BLaER1 (cell line): ENCODE data around the gene NACC2.

Experiments
- H3K27ac ChIP-seq: shearing (Covaris generic); formaldehyde crosslinking; 2 replicates; pipeline ENCODE4 v1.8.1; 2022
- H3K27me3 ChIP-seq: shearing (Covaris generic); formaldehyde crosslinking; 2 replicates; pipeline ENCODE4 v1.8.1; 2022
- H3K36me3 ChIP-seq: shearing (Covaris generic); formaldehyde crosslinking; 2 replicates; pipeline ENCODE4 v1.8.1; 2022
- H3K4me1 ChIP-seq: shearing (Covaris generic); formaldehyde crosslinking; 2 replicates; pipeline ENCODE4 v1.8.1; 2022
- H3K4me2 ChIP-seq: shearing (Covaris generic); formaldehyde crosslinking; 2 replicates; pipeline ENCODE4 v1.8.1; 2022
- H3K4me3 ChIP-seq: shearing (Covaris generic); formaldehyde crosslinking; 2 replicates; pipeline ENCODE4 v1.8.1; 2022
- H3K9ac ChIP-seq: shearing (Covaris generic); formaldehyde crosslinking; 2 replicates; pipeline ENCODE4 v1.8.1; 2022
- H3K9me3 ChIP-seq: shearing (Covaris generic); formaldehyde crosslinking; 2 replicates; pipeline ENCODE4 v1.8.1; 2022
- H4K20me1 ChIP-seq: shearing (Covaris generic); formaldehyde crosslinking; 2 replicates; pipeline ENCODE4 v1.8.1; 2022
- Cebpa-rat ChIP-seq: shearing (Covaris generic); IDR thresholded peaks from 2 replicates; pipeline ENCODE4 v1.8.1; 2022

The NACC2 gene

DNA sequence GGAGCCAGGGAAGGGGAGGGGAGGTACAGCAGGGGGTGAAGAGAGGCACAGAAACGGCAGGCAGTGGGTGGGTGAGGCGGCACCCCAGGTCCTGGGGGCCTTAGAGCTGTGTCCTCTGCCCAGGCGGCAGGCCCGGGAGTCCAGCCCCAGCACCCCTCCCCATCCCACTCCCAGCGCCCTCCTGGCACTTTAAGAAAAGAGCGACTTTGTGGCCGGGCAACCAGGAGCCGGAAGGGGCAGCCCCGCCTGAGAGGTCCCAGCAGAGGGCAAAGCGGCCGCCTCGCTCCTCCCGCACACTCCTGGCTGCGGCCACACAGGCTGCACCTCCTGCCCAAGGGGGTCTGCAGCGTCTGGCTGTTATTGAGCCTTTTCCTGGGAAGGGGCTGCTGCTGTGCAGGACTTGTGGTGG, 42.6 kb downstream of the NACC2 start:
- H3K9ac ChIP-seq, result no peak overlapping the region
- H4K20me1 ChIP-seq, result peaks cover 38% of the 10 kb centered on the region
- no peak overlapping the region for H3K4me3 ChIP-seq

DNA sequence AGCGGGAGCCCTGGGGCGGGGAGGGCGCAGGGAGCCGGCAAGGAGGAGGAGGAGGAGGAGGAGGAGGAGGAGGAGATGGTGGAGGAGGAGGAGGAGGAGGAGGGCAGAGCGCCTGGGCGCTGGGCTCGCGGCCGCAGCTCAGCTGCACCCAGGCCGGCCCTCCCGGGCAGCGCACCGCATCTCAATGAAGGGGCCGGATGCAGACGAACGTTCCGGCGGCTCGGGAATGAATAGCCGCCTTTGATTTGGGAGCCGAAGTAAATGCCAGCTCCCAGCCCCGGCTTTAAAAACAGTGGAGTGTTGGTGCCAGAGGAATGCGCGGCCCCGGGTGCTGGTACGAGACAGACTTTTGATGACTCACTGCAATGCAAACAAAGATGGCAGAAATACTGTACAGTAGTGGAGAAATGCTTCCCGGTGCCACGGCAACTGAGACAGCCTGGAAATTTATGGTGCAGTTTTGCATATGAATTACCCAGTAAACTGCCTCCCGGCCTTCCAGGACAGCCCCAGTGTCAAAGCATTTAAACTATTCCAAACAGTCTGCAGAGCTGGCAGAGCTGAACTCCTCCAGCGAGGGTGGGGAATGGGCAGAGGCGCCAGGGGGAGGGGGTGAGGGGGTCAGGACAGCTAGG, 43.1 kb downstream of the NACC2 start:
- H3K4me1 ChIP-seq, result peaks cover 100% of the 10 kb centered on the region
- peaks cover 52% of the 10 kb centered on the region for H3K27me3 ChIP-seq
- H3K4me2 ChIP-seq, result peak overlapping the region; percentile 100
- peak overlapping the region; percentile 65 for H3K4me3 ChIP-seq
- H3K9ac ChIP-seq, result peak overlapping the region; percentile 61; the same call in 1 of the 2 replicates
- no peaks in the 10 kb centered on the region for H3K36me3 ChIP-seq
- H3K9me3 ChIP-seq, result no peaks in the 10 kb centered on the region
- no peak overlapping the region for H3K27ac ChIP-seq
- peaks cover 38% of the 10 kb centered on the region for H4K20me1 ChIP-seq
- TF ChIP-seq Cebpa-rat, result no peak

More for the DNA sequence above, 42.6 kb downstream of the NACC2 start:
- Histone ChIP-seq H3K27ac (no peak overlapping the region), H3K27me3 (peaks cover 52% of the 10 kb centered on the region), H3K4me2 (peak overlapping the region; percentile 100), H3K36me3 (no peaks in the 10 kb centered on the region), H3K9me3 (no peaks in the 10 kb centered on the region), H3K4me1 (peaks cover 98% of the 10 kb centered on the region)
- TF ChIP-seq Cebpa-rat, result no peak

DNA sequence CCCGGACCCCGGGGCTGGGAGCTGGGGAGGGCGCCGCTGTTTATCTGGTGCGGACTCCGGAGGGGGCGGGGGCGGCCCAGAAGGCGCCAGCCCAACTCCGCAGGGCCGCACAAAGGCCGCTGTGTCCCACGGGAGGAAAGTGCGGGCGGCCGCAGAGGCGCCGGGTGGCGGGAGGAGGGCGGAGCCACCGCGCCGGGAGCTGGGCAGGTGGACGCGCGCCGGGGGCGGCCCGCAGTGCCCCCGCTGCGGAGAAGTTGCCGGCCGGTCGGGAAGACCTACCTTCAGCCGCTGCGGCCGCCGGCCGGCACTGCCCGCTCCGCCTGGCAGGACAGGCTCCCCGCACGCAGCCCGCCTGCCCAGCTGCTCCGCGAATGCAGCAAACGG, 43.6 kb downstream of the NACC2 start:
- Histone ChIP-seq H3K36me3 (no peaks in the 10 kb centered on the region), H3K4me1 (peaks cover 100% of the 10 kb centered on the region), H4K20me1 (peaks cover 38% of the 10 kb centered on the region), H3K9me3 (no peaks in the 10 kb centered on the region), H3K9ac (peak overlapping the region; percentile 61), H3K27ac (peak overlapping the region; percentile 60), H3K4me3 (peak overlapping the region; percentile 65), H3K4me2 (peak overlapping the region; percentile 100), H3K27me3 (peaks cover 52% of the 10 kb centered on the region)
- TF ChIP-seq Cebpa-rat, result no peak

DNA sequence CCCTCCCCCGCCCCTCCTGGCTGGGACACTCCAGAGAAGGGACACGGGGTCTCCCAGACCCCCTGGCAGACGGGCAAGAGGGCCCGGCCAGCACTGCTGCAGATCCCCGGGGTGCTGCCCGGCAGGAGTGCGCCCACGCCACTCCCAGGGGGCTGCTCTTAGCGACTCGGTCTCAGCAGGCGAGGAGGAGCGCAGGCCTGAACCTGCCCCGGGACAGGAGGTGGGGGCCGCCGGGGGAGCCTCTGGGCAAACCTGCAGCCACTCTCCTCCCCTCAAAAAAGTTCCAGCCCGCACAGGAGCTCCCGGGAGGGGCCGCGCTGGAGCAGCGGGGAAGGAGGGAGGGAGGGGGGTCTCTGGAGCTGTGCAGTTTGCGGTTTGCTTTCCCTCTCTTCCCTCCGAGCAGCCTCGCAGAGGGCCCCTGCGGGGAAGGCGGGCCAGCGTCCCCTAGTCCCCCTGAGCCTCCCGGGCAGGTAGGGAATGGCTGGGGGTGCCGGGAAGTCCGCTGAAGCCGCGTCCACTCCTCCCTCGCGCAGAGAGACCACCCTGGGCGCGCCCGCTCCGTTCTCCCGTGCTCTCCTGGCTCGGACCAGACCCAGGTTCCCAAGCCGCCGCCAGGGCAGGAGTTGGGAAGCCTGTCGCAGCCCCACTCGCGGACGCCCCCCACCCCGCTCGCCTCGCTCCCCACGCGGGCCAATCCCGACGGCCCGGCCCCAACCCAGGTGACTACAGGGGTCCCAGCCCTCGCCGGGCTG, 44.2 kb downstream of the NACC2 start:
- H3K4me2 ChIP-seq, result peak overlapping the region; percentile 100
- peak overlapping the region; percentile 60 for H3K27ac ChIP-seq

GRCh38 chr9:136050266-136050700, 44.8 kb downstream of the NACC2 start:
- Histone ChIP-seq H3K27ac (no peak overlapping the region), H3K36me3 (no peaks in the 10 kb centered on the region), H4K20me1 (peaks cover 38% of the 10 kb centered on the region), H3K4me2 (peak overlapping the region; percentile 100), H3K4me3 (peak overlapping the region; percentile 65), H3K4me1 (peaks cover 100% of the 10 kb centered on the region), H3K9ac (no peak overlapping the region), H3K27me3 (peaks cover 52% of the 10 kb centered on the region), H3K9me3 (no peaks in the 10 kb centered on the region)
- no peak for TF ChIP-seq Cebpa-rat

More for the DNA sequence above, 44.2 kb downstream of the NACC2 start:
- no peaks in the 10 kb centered on the region for H3K9me3 ChIP-seq
- no peak for TF ChIP-seq Cebpa-rat
- H3K4me3 ChIP-seq, result peak overlapping the region; percentile 65
- peaks cover 38% of the 10 kb centered on the region for H4K20me1 ChIP-seq
- peaks cover 100% of the 10 kb centered on the region for H3K4me1 ChIP-seq
- peaks cover 52% of the 10 kb centered on the region for H3K27me3 ChIP-seq
- H3K9ac ChIP-seq, result peak overlapping the region; percentile 61
- no peaks in the 10 kb centered on the region for H3K36me3 ChIP-seq

DNA sequence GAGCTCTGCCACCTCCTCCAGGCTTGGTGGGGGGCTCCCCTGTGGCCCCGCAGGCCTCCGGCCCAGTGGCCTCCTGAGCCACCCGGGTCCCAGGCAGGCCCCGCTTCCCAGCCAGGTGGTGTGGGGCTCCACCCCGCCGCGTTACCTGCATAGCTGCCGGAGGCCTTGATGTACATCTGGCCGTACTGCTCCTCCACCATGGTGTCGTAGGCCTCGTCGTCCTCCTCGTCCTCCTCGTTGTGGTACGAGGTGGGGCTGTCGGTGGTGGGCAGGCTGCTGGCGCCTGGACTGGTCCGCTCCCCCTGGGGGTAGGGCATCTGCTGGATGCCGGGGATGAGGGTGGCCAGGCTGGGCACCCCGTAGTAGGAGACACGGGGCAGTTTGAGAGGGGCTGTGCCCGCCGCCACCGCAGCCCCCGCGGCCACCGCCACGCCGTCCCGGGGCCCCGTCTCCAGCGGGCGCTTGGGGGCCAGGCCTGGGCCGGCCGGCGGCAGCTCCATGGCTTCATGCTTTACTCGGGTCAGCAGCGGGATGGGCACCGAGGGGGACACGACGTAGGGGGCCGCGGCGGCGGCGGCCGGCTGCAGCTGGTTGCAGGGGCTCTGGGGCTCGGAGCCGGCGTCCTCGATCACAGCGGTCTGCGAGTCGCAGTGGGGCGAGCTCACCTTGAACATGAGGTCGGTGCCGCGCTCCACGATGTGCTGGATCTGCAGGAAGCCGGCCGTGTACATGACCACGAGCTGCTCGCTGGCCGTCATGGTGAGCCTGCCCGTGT, 45.4 kb downstream of the NACC2 start:
- H4K20me1 ChIP-seq, result peaks cover 38% of the 10 kb centered on the region
- peak overlapping the region; percentile 100 for H3K4me2 ChIP-seq

DNA sequence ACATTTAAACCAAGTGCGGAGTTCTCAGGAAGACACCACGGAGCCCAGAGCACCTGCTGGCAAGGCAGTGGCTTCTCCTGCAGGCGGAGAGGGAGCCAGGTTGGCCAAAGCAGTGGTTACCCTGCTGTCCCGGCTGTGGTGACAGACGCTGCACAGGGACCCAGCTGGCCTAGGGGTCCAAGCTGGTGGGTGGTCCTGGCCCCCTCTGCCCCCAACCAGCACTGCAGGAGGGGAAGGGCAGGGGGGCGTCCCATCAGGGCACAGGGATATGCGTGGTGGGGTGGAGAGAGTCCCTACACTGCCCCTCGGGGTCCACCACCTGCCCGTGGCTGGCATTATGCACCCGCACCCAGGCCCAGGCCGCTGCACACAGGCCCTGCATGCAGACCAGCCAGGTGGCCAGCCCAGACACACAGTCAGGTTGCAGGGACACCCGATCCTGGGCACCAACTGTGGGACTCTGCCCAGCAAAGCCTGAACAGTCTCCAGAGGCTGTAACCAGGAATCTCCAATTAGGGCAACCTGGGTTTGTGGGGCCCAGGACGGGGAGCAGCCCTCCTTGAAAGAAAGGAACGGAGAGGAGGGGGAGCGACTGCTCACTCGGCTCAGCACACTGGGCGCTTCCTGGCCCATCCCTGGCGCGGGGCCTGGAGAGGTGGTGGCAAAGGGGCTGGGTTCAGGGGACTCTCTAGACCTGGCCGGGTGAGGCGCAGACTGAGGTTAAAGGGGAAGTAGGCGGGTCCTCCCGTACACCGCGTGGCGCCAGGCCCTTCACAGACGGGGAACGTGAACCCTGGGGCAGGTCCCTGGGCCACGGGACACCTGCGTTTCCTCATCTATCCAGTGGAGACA, 46.3 kb downstream of the NACC2 start:
- H4K20me1 ChIP-seq, result peaks cover 38% of the 10 kb centered on the region

More for the DNA sequence above, 45.4 kb downstream of the NACC2 start:
- Histone ChIP-seq H3K9me3 (no peaks in the 10 kb centered on the region), H3K4me1 (peaks cover 100% of the 10 kb centered on the region), H3K27me3 (peaks cover 52% of the 10 kb centered on the region), H3K4me3 (no peak overlapping the region), H3K36me3 (no peaks in the 10 kb centered on the region), H3K27ac (no peak overlapping the region), H3K9ac (no peak overlapping the region)
- no peak for TF ChIP-seq Cebpa-rat

GRCh38 chr9:136047775-136048559, 47.1 kb downstream of the NACC2 start:
- H3K36me3 ChIP-seq, result no peaks in the 10 kb centered on the region
- peaks cover 37% of the 10 kb centered on the region for H3K27me3 ChIP-seq
- H3K27ac ChIP-seq, result peak overlapping the region; percentile 90
- H4K20me1 ChIP-seq, result peaks cover 36% of the 10 kb centered on the region
- no peaks in the 10 kb centered on the region for H3K9me3 ChIP-seq
- H3K4me1 ChIP-seq, result peaks cover 100% of the 10 kb centered on the region
- peak overlapping the region; percentile 100 for H3K4me2 ChIP-seq
- peak overlapping the region; percentile 58; the same call in 1 of the 2 replicates for H3K9ac ChIP-seq
- TF ChIP-seq Cebpa-rat, result no peak
- H3K4me3 ChIP-seq, result peak overlapping the region; percentile 27; the same call in 1 of the 2 replicates

More for the DNA sequence above, 46.3 kb downstream of the NACC2 start:
- Histone ChIP-seq H3K9me3 (no peaks in the 10 kb centered on the region), H3K27ac (peak overlapping the region; percentile 67), H3K4me3 (peak overlapping the region; percentile 27; the same call in 1 of the 2 replicates), H3K4me1 (peaks cover 100% of the 10 kb centered on the region), H3K4me2 (peak overlapping the region; percentile 100), H3K27me3 (peaks cover 46% of the 10 kb centered on the region), H3K9ac (peak overlapping the region; percentile 58; the same call in 1 of the 2 replicates), H3K36me3 (no peaks in the 10 kb centered on the region)
- TF ChIP-seq Cebpa-rat, result no peak
